NCI-H1436 (cell line): ENCODE data around the gene TEN1.
"Not testable (repeated sequence)": the region's sequence is repeated elsewhere in the genome, so short reads cannot be mapped to it uniquely, and the experiment has no call there.

ENCODE experiments used
- DNase-seq: peaks from one replicate; lab custom pipeline; 2025; lab: John Stamatoyannopoulos, UW

TEN1 gene, protein sequence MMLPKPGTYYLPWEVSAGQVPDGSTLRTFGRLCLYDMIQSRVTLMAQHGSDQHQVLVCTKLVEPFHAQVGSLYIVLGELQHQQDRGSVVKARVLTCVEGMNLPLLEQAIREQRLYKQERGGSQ

DNA sequence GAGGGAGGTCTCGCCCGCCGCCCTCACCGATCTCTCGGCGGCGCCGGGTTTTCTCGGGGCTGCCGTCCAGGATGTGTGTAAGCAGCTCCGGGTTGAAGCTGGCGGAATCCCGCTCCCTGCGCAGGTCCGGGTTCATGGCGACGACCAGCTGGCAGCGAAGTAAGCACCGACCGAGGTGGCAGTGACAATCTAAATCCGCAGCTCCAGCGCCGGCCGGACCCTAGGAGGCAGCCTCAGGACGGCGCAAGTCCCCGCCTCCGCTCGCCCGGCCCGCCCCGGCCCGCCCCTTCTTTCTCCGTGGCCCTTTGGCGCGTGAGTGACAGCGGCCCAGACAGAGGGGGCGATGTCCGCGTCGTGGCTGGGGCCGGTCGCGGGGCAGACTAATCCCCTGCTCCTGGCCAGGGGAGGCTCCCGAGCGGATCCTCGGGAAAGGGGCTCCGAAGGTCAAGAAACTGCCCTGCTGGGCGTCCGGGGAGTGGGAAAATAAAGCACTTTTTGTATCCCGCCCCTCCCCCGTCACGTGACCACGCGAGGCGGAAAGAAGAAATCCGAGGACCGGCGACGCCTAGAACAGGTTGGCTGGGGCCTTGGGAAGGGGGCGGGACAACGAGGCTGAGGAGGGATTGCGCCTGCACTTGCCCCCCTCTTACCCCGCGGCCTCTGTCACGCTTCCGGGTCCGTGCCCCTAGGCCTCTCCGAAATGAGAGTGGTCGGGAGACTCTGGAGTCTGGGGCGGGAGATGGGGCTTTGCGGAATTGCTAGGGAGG is at the start of gene TEN1, which contains the start of gene ACOX1:
Gene TEN1 (plus strand): TSS at position 303 of the 767 bp plus-strand sequence. CDS start 6,953 bp downstream, outside the sequence.
Gene ACOX1 (minus strand): TSS at position 229 of the 767 bp plus-strand sequence. CDS start 93 bp downstream, at position 136.
- peak; percentile 99 for DNase-seq

DNA sequence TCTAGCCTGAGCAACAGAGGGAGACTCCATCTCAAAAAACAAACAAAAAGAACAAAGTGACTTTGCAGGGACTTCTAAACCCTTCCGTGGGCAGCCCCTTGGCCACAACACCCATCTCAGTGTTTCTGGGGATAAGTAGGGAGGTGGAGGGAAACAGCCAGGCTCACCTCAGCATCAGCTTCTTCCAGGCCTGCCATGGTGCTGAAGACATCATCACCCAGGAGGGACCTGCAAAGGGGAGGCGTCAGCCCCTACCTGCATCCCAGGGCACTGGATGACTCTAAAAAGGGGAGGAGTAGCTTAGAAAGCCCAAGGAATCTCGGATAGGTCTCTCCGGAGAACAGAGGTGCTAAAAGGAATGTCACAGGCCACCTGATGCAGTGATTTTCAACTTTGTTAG is 48.0 kb upstream of the TEN1 start:
- DNase-seq = no peak

DNA sequence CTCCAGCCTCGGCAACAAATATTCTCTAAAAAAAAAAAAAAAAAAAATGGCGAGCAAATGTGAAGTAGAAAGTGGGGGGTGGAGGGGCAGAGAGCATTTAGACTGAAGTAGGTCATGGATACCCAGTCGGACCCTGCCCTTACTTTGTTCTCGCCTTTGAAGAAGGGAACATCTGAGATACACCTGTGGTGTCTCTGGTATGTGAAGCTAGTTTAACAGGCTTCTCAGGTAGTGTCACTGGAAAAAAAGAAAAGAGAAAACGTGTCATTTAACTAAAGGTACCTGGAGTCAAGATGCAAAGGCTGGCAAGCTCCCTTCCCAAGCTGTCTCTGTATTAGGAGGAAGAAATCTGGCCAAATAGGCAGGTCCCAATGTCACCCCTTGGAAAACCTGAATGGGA is 46.2 kb upstream of the TEN1 start:
- DNase-seq = no peak

DNA sequence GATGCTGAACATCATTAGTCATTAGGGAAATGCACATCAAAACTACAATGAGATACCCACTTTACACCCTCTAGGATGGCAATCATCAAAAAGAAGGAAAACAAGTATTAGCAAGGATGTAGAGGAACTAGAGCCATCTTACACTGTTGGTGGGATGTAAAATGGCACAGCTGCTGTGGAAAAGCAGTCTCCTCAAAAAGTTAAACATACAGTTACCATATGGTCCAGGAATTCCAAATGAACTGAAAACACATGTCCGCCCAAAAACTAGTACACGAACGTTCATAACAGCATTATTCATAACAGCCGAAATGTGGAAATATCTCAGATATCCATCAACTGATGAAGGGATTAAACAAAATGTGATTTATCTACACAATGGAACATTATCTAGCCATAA is 45.2 kb upstream of the TEN1 start:
- DNase-seq = no peak

DNA sequence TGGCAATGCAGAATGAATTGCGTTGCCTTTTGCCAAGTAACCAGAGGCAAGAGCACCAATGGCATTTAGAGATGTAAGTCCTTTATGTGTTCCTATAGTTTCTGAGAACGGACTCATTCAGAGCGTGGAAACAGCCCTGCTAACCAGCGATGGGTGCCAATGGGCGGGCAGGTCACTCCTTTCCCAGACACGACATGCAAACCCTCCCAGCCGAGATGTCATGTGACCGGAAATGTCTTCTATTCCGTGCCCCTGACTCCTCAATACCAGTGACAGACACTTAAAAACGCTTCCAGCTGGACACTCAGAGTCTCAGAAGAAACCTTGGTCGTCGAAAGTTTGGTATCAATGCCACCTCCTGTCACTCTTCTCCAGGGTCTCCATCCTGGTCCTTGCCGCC is 41.4 kb upstream of the TEN1 start:
- no peak for DNase-seq

DNA sequence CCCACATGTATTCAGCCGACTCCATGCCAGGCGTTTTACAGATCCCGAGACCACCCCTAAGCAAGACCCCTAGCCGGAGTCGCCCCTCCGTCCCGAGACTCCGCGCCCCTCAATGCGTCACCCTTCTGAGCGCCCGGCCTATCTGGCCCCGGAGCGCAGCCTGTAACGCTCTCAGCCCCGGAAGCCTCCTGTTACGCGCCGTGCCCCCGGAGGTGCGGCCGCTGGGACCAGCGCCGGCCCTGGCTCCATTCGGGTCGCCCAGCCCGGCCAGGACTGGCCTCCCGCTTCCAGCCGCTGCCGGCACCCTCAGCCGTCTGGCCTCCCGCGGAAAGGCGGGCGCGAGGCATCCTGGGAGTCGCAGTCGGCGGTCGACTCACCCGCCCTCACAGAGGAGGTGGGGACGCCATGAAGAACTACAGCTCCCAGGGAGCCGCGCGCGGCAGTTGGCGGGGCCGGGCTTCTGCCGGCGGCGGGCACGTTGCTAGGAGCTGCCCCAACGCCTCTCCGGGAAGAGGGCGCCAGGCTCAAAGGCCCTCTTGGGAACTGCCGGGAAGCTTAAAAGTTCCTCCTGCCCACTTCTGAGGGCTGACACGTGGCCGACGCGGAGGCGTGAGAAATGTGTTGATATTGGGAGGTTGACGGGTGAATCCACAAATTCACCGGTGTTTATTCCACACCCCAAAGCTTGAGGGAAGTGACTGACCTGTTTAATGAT is 38.2 kb upstream of the TEN1 start, which contains the start of gene FBF1:
Gene FBF1 (minus strand): TSS at position 316 of the 715 bp plus-strand sequence. CDS start 2,893 bp downstream, outside the sequence.
- peak; percentile 94 for DNase-seq

DNA sequence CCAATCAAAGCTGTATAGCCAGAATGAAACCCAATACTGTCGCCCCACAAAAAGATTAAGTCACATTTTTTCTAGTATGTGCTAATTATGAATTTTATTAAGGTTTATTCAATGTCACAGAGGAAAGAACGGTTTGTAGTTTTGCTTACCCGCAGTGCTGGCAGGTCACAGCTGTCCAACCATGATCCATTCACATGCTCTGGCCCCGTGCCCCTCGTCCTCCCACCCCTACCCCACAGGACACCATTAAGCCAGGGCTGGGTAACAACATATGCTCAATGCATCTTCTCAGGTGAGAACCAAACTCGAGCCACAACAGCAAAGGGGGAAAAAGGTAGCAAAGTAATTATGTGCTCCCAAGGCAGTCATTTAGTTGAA is 37.6 kb upstream of the TEN1 start:
- no peak for DNase-seq

DNA sequence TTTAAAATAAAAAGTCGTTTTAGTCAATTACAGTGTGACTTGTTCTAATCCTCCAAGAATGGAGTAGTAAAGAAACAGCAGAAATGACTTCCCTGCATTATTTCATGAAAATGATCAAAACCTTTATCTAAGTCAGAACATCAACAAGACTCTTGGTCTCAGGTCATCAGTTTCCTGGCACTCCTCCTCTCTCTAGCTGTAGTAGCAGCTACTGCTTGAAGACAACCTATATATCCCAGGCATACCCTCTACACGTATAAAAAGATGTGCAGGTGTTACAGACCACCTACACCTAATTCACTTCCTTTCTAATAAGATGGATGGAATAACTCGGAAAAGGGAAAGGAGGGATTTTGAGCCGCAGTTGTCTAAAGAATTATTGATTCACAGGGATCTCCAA is 36.6 kb upstream of the TEN1 start:
- no peak for DNase-seq

DNA sequence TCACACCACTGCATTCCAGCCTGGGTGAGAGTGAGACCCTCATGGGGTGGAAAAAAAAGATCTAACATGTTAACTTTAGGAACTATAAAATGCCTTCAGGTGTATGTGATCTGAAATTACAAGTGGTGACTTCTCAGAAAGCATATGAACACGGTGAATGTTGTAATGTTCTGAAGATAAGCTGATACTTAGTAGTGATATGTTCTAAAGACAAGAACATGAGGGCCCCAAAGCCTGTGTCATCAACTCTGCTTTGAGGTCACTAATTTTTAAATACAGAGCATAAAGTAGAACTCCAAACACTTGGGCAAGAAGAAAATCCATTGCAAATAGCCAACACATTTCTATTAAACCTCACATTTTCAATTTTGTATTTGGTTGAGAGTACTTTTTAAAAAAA is 35.5 kb upstream of the TEN1 start:
- DNase-seq = no peak

DNA sequence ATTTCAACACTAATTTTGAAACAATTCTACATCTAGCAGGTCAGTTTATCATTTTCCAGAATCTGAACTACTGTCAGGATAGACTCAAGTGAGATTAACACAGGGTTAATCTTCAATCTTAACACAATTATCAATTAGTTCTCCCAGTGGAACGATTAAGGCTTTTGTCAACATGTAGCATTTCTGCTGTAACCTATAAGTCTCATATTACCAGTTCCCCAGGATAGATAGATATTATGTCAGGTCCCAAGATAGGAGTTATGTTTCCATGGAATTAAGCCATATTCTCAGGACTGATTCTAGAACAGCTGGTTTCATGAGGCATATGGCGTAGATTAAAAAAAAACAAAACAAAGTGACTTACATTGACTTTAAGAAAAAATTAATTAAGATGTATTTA is 33.8 kb upstream of the TEN1 start:
- DNase-seq = no peak

DNA sequence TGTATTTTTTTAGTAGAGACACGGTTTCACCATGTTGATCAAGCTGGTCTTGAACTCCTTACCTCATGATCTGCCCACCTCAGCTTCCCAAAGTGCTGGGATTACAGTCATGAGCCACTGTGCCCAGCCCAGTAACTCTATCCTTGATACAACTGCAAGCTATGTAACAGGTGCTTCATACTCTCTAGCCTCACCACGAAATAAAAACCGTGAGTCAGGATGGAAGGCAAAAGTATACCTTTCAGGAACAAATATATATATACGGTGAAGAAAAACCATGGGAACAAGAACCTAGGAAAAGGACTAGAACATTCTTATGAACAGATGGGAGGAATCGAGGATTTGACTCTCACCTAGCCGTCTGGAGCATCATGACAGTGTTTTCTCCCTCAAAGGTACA is 28.6 kb upstream of the TEN1 start:
- DNase-seq = no peak

DNA sequence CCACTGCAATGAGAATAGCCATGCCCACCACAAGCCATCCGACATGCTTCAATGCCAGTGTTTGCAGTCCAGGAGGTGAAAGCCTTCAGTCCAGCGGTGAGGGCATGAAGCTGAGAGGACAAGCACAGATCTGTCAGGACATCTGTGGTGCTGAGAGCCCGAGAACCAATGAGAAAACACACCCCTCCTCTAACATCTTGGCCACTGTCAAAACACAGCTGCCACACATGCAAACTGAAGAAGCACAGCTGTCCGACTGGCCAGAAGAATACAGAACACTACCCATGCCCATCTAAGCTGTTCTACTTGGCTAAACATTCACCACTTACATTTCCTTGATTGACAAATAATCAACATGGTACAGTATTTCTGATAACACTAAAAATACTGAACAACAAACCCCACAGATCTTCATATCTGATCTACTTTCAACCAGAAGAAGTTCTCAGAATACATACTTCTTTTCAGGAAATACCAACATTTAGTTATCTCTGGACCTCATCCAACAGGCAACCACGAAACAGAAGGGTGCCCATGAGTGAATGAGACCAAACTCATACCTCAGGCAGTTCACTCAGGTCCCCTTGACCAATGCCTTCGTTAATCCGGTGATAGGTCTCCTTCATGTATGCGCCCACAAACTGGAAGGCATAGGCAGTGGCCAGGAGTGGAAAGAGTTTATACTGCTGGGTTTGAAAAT is 28.0 kb upstream of the TEN1 start:
- no peak for DNase-seq

DNA sequence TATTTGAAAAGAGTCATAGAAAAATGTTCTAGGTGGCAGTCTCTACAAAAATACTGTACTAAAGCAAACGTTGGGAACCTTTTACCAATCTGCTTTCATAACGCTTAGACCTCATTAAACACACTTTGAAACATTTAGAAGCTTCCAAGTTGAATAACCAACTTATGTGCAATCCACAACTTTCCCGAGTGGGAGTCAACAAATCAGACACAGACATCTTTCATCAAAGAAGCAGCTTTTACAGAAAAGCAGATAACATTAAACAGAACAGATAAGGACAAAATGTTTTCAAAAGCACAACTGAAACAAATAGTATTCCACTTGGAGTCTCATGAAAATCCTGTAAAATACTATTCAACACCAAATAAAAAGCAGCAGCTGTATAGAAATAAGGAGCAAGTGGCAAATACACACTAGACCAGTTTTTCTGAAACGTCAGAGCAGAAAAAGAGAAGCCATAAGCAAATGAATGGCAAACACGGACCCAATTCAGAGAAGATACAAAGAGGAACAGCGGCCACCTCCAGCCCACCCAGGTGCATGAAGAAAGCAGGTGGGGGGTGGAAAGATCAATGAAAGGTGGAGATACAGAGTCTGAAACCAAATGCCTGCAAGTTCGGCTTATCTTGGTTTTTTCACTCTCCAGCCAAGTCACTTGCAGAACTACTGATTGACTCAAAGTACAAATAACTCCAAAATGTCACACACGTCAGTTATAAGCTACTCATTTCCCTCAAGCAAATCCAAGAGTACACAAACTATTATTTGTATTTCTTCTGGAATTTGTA is 19.8 kb upstream of the TEN1 start:
- DNase-seq = no peak

DNA sequence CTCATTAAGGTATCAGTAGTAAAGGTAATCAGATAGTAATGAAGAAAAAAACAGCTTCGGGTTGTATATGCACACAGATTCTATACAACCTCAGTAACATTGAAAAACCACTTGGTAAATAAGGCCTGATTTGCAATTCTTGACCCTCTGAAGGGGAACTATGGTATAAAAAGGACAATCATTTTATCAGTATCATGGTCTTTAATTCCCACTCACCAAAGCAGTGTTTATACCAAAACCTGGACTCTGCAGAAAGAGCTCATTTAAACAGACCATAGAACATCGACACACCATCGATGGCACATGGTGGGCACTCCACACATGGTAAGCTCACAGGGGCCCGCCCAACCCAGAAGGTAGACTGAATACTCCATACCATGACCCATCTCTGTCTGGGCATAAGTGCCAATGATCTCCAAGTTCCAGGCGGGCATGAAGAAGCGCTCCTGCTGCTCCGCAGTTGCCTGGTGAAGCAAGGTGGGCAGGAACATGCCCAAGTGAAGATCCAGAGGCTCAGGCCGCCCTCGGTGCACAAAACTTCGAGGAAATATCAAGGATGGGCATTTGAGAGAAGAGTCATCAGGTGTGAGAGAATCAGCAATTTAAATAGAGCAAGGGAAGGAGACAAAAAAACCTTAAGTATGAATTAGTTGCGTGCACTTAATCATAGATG is 19.1 kb upstream of the TEN1 start:
- DNase-seq = no peak

DNA sequence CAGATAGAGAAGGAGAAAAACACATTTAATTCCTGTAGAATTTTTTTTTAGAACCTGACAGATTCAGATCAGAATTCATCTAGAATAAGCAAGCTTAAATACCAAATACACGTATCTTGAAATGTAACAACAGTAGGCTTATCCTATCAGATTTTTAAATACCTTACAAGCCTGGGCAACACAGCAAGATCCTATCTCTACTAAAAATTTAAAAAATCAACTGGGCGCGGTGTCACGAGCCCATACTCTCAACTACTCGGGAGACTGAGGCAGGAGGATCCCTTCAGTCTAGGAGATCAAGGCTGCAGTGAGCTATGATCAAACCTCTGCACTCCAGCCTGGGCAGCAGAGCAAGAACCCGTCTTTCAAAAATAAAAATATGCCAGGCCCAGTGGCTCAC is 13.6 kb upstream of the TEN1 start:
- no peak for DNase-seq

DNA sequence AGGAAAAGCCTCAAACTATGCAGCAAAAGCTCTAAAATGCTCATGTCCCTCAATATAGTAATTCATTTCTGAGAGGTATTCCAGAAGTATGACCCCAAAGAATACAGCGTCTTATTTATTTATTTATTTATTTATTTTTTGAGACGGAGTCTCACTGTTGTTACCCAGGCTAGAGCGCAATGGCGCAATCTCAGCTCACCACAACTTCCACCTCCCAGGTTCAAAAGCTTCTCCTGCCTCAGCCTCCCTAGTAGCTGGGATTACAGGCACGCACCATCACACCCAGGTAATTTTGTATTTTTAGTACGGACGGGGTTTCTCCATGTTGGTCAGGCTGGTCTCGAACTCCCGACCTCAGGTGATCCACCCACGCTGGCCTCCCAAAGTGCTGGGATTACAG is 10.0 kb upstream of the TEN1 start:
- DNase-seq = not testable (repeated sequence)

DNA sequence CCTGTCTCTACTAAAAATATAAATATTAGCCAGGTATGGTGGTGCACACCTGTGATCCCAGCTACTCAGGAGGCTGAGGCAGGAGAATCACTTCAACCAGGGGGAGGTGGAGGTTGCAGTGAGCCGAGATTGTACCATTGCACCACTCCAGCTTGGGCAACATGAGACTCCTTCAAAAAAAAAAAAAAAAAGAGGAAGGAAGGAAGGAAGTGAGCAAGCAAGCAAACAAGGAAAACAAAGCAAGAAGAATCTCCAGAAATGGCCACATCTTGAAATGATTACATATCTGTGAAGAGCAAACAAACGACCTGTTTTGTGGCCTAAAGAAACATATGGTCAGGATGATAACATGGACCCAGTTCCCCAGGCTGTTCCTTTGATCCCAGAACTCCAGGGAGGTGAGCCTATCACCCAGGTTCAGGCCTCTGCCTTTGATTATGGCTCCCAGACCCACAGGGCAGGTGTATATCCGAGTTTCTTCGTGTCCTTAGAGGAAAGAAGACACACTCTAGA is 9.0 kb upstream of the TEN1 start:
- DNase-seq = no peak

DNA sequence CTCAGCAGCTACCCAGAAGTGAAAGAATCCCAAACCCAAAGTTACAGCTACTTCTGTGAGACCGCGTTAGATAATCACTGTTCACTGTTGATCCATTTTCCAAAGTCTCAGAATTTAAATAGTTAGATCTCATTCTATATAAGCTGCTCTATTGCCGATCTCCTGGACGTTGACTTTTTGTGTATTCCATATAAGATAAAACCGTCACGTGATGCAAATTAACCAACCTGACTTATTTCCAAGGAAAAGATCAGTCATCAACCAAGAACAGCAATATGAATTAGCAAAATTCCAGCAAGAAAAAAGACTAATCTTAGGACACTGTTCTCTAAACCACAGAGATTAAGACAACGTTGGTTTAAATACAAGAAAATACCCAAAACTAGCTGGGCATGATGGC is 8.4 kb upstream of the TEN1 start:
- no peak for DNase-seq

DNA sequence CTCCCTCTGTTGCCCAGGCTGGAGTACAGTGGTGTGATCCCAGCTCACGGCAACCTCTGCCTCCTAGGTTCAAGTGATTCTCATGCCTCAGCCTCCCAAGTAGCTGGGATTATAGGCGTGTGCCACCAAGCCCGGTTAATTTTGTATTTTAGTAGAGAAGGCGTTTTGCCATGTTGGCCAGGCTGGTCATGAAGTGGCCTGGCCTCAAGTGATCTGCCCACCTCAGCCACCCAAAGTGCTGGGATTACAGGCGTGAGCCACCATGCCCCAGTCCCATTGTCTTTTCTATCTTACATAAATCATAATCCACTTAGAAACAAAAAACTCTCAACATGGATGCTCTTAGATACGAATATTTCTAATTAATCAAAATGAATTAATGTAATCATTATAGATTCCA is 3.9 kb upstream of the TEN1 start:
- DNase-seq = not testable (repeated sequence)

DNA sequence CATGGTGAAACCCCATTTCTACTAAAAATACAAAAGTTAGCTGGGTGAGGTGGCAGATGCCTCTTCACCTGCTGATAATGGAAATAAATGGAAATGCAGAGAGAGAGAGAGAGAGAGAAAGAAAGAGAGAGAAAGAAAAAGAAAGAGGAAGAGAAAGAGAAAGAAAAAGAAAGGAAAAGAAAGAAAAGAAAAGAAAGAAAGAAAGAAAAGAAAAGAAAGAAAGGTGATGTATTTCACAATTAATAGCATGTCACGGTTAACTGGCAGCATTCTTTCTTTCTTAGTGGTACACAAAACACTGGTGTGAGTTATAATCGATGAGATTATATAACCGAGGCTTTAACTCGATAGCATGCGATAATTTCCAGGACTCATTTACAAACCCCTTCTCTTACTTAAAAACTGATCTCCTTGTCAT is 3.3 kb upstream of the TEN1 start:
- DNase-seq = no peak
